ENCODE data around the gene CDC34. TPM values are rescaled to one million over a fixed set of nuclear protein-coding genes. Genes with fewer than 3 reads are reported as not detected.
"Not testable (repeated sequence)": the region's sequence is repeated elsewhere in the genome, so short reads cannot be mapped to it uniquely, and the experiment has no call there.

The CDC34 gene
- total RNA-seq, 4 donors from 2014 or later = 48.3 to 90.3 (median 72.9) TPM

GRCh38 chr19:583968-584239 lies 52.3 kb downstream of the CDC34 start:
- peaks cover 48% of the 10 kb centered on the region for H3K36me3 ChIP-seq
- DNase-seq (ENCODE audit: low spot score in 2 of 2) = no peak
- H3K27me3 ChIP-seq = peaks cover 36% of the 10 kb centered on the region
- peaks cover 22% of the 10 kb centered on the region for H3K4me1 ChIP-seq
- TF ChIP-seq POLR2AphosphoS5 (IDR thresholded peaks at IDR 0.05) = no peak
- TF ChIP-seq EP300 (IDR thresholded peaks at IDR 0.05) = no peak
- no peak for TF ChIP-seq CTCF (IDR thresholded peaks at IDR 0.05)
- TF ChIP-seq POLR2A (IDR thresholded peaks at IDR 0.05) = no peak
- H3K27ac ChIP-seq = no peak overlapping the region
- H3K9me3 ChIP-seq = no peaks in the 10 kb centered on the region
- H3K4me3 ChIP-seq = no peak overlapping the region
- 72% methylated on average over 5 of the region's 5 CpGs for WGBS

GRCh38 chr19:584240-585001 lies 52.9 kb downstream of the CDC34 start:
- Histone ChIP-seq H3K4me1 (peaks cover 27% of the 10 kb centered on the region), H3K27me3 (peaks cover 42% of the 10 kb centered on the region), H3K36me3 (peaks cover 43% of the 10 kb centered on the region), H3K27ac (no peak overlapping the region), H3K9me3 (no peaks in the 10 kb centered on the region), H3K4me3 (no peak overlapping the region)
- WGBS = 45% methylated on average over 29 of the region's 38 CpGs
- TF ChIP-seq CTCF (IDR thresholded peaks at IDR 0.05) (peak; percentile 58 to 86), POLR2AphosphoS5 (IDR thresholded peaks at IDR 0.05) (no peak)
- DNase-seq (ENCODE audit: low spot score in 2 of 2) = peak in 1 of 2 donors; percentile 65

DNA sequence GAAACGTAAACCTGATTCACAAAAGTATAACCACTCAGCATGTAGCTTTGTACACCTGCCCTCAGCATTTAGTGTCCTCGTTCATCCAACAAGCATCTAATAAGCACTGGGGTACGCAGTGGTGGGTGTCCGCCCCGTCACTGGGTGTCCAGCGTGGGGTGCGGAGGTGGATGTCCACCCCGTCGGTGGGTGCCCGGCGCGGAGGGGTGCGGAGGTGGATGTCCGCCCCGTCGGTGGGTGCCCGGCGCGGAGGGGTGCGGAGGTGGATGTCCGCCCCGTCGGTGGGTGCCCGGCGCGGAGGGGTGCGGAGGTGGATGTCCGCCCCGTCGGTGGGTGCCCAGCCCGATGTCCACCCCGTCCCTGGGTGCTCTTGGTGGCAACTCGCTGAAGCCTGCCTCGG lies 53.6 kb downstream of the CDC34 start:
- 84% methylated on average over 28 of the region's 34 CpGs for WGBS
- H3K9me3 ChIP-seq; DNase-seq (ENCODE audit: low spot score in 2 of 2); H3K27ac ChIP-seq; H3K4me3 ChIP-seq: not testable (repeated sequence)
- Histone ChIP-seq H3K27me3 (peaks cover 44% of the 10 kb centered on the region), H3K4me1 (peaks cover 29% of the 10 kb centered on the region), H3K36me3 (peaks cover 36% of the 10 kb centered on the region)

- TF ChIP-seq POLR2AphosphoS5 (IDR thresholded peaks at IDR 0.05) (no peak), CTCF (IDR thresholded peaks at IDR 0.05) (no peak), POLR2A (IDR thresholded peaks at IDR 0.05) (no peak), EP300 (IDR thresholded peaks at IDR 0.05) (no peak)
- Histone ChIP-seq H3K27me3 (peaks cover 49% of the 10 kb centered on the region), H3K4me1 (peaks cover 33% of the 10 kb centered on the region), H3K9me3 (no peaks in the 10 kb centered on the region), H3K36me3 (peaks cover 31% of the 10 kb centered on the region), H3K4me3 (no peak overlapping the region), H3K27ac (no peak overlapping the region)
- no peak for DNase-seq (ENCODE audit: low spot score in 2 of 2)
- 76% methylated on average over 9 of the region's 10 CpGs for WGBS
Observed at GRCh38 chr19:585551-586110, 54.1 kb downstream of the CDC34 start.

- Histone ChIP-seq H3K27me3 (peaks cover 74% of the 10 kb centered on the region), H3K9me3 (no peaks in the 10 kb centered on the region), H3K4me1 (peaks cover 43% of the 10 kb centered on the region), H3K36me3 (peaks cover 5% of the 10 kb centered on the region), H3K27ac (no peak overlapping the region), H3K4me3 (peak overlapping the region; percentile 5)
- TF ChIP-seq POLR2A (IDR thresholded peaks at IDR 0.05) (no peak), CTCF (IDR thresholded peaks at IDR 0.05) (peak in 1 of 2 donors; percentile 68)
- no peak for DNase-seq (ENCODE audit: low spot score in 2 of 2)
- 7% methylated on average over 10 of the region's 41 CpGs for WGBS
Observed at GRCh38 chr19:588093-588740, 56.7 kb downstream of the CDC34 start.
